K562 (cell line): ENCODE data around the gene JAKMIP2. TPM values are rescaled to one million over a fixed set of nuclear protein-coding genes. Genes with fewer than 3 reads are reported as not detected.

Source experiments
- ATAC-seq: fragments of 200-7000 bp; cut with Tn5 transposase; 3 replicates; pipeline ENCODE4 v1.9.1; 2020; ENCODE audit warnings: moderate library complexity
- BruUV-seq: library from RNA; stranded (reverse); fragments of 400-500 nt; replicated peaks from 2 replicates; lab custom pipeline; 2021; lab: Mats Ljungman, UMichigan
- CTCF ChIA-PET: fragments of 300-600 bp; formaldehyde crosslinking; extraction: SDS; loops from one replicate; lab custom pipeline; 2021; ENCODE audit warnings: low intra/inter-chr PET ratio; lab: Yijun Ruan, JAX
- POLR2A ChIA-PET: fragments of 300-600, 350-650 bp; sonication (Branson Sonifier 250); formaldehyde crosslinking; extraction: SDS; loops from one replicate; lab custom pipeline; 2021; ENCODE audit warnings: antibody characterized with exemption, inconsistent platforms; lab: Yijun Ruan, JAX
- DNase-seq, 4 experiments: peaks; one replicate each; pipeline versions ENCODE4 v3.0.0 to v3.0.0-alpha.2; 2011 to 2018; ENCODE audit warnings: low spot score in 3 of 4, mixed read lengths in 3 of 4; ENCODE audit errors: extremely low read depth in 1 of 4
- FAIRE-seq: peaks from 2 replicates; lab custom pipeline; 2011; peaks lifted over from hg19 to GRCh38; lab: Jason Lieb, UNC
- H2AFZ ChIP-seq: 2 replicates; pipeline ENCODE4 v1.6.0; 2011; ENCODE audit warnings: low read depth, low read length, control low read depth, inconsistent platforms
- H3K27ac ChIP-seq: fragments of 200-600 bp; 3 replicates; pipeline ENCODE4 v1.8.0; 2011; ENCODE audit warnings: low read depth, mild to moderate bottlenecking, control low read depth, inconsistent platforms, low read length, moderate library complexity, mixed read lengths; ENCODE audit errors: extremely low read depth
- H3K27me3 ChIP-seq, 2 experiments: fragments of 300-600 bp in 1 of 2; 2 replicates in 1 of 2; 3 replicates in 1 of 2; pipeline versions ENCODE4 v1.6.0 to v1.8.0; 2011; ENCODE audit warnings: inconsistent platforms in 2 of 2, low read length in 2 of 2, mild to moderate bottlenecking in 1 of 2, mixed read lengths in 1 of 2, moderate library complexity in 1 of 2; ENCODE audit not compliant: control insufficient read depth in 2 of 2, insufficient read depth in 2 of 2
- H3K36me3 ChIP-seq: fragments of 300-600 bp; 3 replicates; pipeline ENCODE4 v1.8.0; 2011; ENCODE audit warnings: mild to moderate bottlenecking, low read length, inconsistent platforms; ENCODE audit not compliant: control insufficient read depth, insufficient read depth
- H3K4me1 ChIP-seq, 2 experiments: fragments of 200-600 bp in 1 of 2; replicated peaks in 1 of 2; 2 replicates in 1 of 2; 3 replicates in 1 of 2; pipeline versions ENCODE4 v1.5.1 to v1.8.0; 2011; ENCODE audit warnings: inconsistent platforms in 2 of 2, low read length in 2 of 2, mild to moderate bottlenecking in 1 of 2, mixed read lengths in 1 of 2, moderate library complexity in 1 of 2; ENCODE audit not compliant: control insufficient read depth in 2 of 2, insufficient read depth in 2 of 2
- H3K4me2 ChIP-seq: 2 replicates; pipeline ENCODE4 v1.6.1; 2011; ENCODE audit warnings: low read length, control low read depth, inconsistent platforms, mixed read lengths; ENCODE audit not compliant: insufficient read depth
- H3K4me3 ChIP-seq: fragments of 200-600 bp; sonication (generic), shearing (Covaris generic); 2 replicates; pipeline ENCODE4 v1.5.1; 2016; ENCODE audit warnings: control low read depth, inconsistent platforms
- H3K79me2 ChIP-seq: fragments of 200-600 bp; 3 replicates; pipeline ENCODE4 v1.8.0; 2011; ENCODE audit warnings: low read length, inconsistent platforms; ENCODE audit not compliant: control insufficient read depth, insufficient read depth
- H3K9ac ChIP-seq, 2 experiments: 2 replicates each; pipeline versions ENCODE4 v1.6.0 to v1.6.1; 2011; ENCODE audit warnings: low read depth in 2 of 2, low read length in 2 of 2, control low read depth in 1 of 2, inconsistent platforms in 1 of 2, mild to moderate bottlenecking in 1 of 2, mixed read lengths in 1 of 2; ENCODE audit not compliant: insufficient read depth in 1 of 2
- H3K9me1 ChIP-seq: one replicate; pipeline ENCODE4 v1.6.0; 2011; ENCODE audit warnings: inconsistent platforms, mild to moderate bottlenecking, low read length, moderate library complexity; ENCODE audit not compliant: control insufficient read depth, insufficient read depth
- H3K9me3 ChIP-seq: replicated peaks from 2 replicates; pipeline ENCODE4 v1.5.1; 2011; ENCODE audit warnings: low read depth, low read length, inconsistent platforms; ENCODE audit not compliant: control insufficient read depth, insufficient read depth
- H4K20me1 ChIP-seq: replicated peaks from 2 replicates; pipeline ENCODE4 v1.6.1; 2011; ENCODE audit warnings: low read length, inconsistent platforms, mixed read lengths; ENCODE audit not compliant: control insufficient read depth, insufficient read depth
- ARNT ChIP-seq, 2 experiments: fragments of 450-650 bp; IDR thresholded peaks; 2 replicates each; pipeline ENCODE4 v1.6.1; 2016; ENCODE audit warnings: mild to moderate bottlenecking in 1 of 2
- DLX4 ChIP-seq: fragments of 250-450 bp; sonication (Bioruptor Pico); IDR thresholded peaks from 2 replicates; pipeline ENCODE4 v1.6.1; 2021; ENCODE audit warnings: mild to moderate bottlenecking
- HNRNPH1 ChIP-seq: fragments of 200-400 bp; formaldehyde crosslinking; optimal IDR thresholded peaks from 2 replicates; pipeline ENCODE3; 2017; ENCODE audit warnings: low read depth, mild to moderate bottlenecking, low read length, moderate library complexity
- HNRNPLL ChIP-seq: fragments of 200-400 bp; formaldehyde crosslinking; IDR thresholded peaks from 2 replicates; pipeline ENCODE4 v1.6.1; 2017; ENCODE audit warnings: low read length, low read depth, mild to moderate bottlenecking; ENCODE audit not compliant: poor library complexity, severe bottlenecking
- KDM5B ChIP-seq: fragments of 200-600 bp; sonication (generic); IDR thresholded peaks from 2 replicates; pipeline ENCODE4 v1.6.1; 2012; ENCODE audit warnings: low read depth, mild to moderate bottlenecking, moderate library complexity, low read length, control low read depth, inconsistent platforms; ENCODE audit not compliant: insufficient replicate concordance
- NEUROD1 ChIP-seq: fragments of 150-350 bp; IDR thresholded peaks from 2 replicates; pipeline ENCODE4 v1.6.1; 2014; ENCODE audit warnings: borderline replicate concordance, low read length, low read depth; ENCODE audit not compliant: partially characterized antibody
- NR2C1 ChIP-seq, 2 experiments: fragments of 450-650 bp; IDR thresholded peaks; 2 replicates each; pipeline ENCODE4 v1.6.1; 2017; ENCODE audit warnings: mild to moderate bottlenecking in 2 of 2, antibody characterized with exemption in 1 of 2, inconsistent platforms in 1 of 2, missing compliant biosample characterization in 1 of 2, missing genetic modification characterization in 1 of 2
- NR2F6 ChIP-seq: fragments of 450-650 bp; formaldehyde crosslinking; IDR thresholded peaks from 2 replicates; pipeline ENCODE4 v1.4.0; 2020; ENCODE audit warnings: mild to moderate bottlenecking
- PHTF2 ChIP-seq: fragments of 250-450 bp; sonication (Bioruptor Pico); IDR thresholded peaks from 2 replicates; pipeline ENCODE4 v1.5.0; 2021; ENCODE audit warnings: mild to moderate bottlenecking
- RCOR1 ChIP-seq, 2 experiments: IDR thresholded peaks; 2 replicates each; pipeline ENCODE4 v1.6.1; 2012; ENCODE audit warnings: low read depth in 2 of 2, low read length in 2 of 2, borderline replicate concordance in 1 of 2, improper control_type of control experiment in 1 of 2
- SMAD1 ChIP-seq: fragments of 150-350 bp; IDR thresholded peaks from 2 replicates; pipeline ENCODE4 v1.6.1; 2014; ENCODE audit warnings: low read length, low read depth; ENCODE audit not compliant: partially characterized antibody
- SREBF2 ChIP-seq: sonication (generic); formaldehyde crosslinking; IDR thresholded peaks from 2 replicates; pipeline ENCODE4 v1.4.0; 2020; ENCODE audit warnings: mild to moderate bottlenecking, missing genetic modification reagents
- TFAM ChIP-seq: fragments of 250-450 bp; sonication (Bioruptor Pico); conservative IDR thresholded peaks from 2 replicates; pipeline ENCODE4 v1.5.0; 2021; ENCODE audit warnings: mild to moderate bottlenecking, moderate library complexity
- TSHZ1 ChIP-seq: fragments of 250-450 bp; sonication (Bioruptor Pico); IDR thresholded peaks from 2 replicates; pipeline ENCODE4 v1.4.0; 2020; ENCODE audit warnings: mild to moderate bottlenecking, moderate library complexity
- ZFX ChIP-seq: sonication (generic); formaldehyde crosslinking; IDR thresholded peaks from 2 replicates; pipeline ENCODE4 v1.8.0; 2022; ENCODE audit warnings: mild to moderate bottlenecking, missing genetic modification reagents, moderate library complexity
- ZNF431 ChIP-seq: sonication (generic); formaldehyde crosslinking; IDR thresholded peaks from 2 replicates; pipeline ENCODE4 v1.8.0; 2022; ENCODE audit warnings: mild to moderate bottlenecking, missing genetic modification reagents
- ZNF551 ChIP-seq: fragments of 250-450 bp; sonication (Bioruptor Pico); IDR thresholded peaks from 2 replicates; pipeline ENCODE4 v1.5.0; 2021; ENCODE audit warnings: mild to moderate bottlenecking, moderate library complexity
- ZNF707 ChIP-seq: fragments of 250-450 bp; sonication (Bioruptor Pico); conservative IDR thresholded peaks from 2 replicates; pipeline ENCODE4 v1.8.0; 2022; ENCODE audit warnings: inconsistent platforms, mild to moderate bottlenecking, moderate library complexity
- WGBS: fragments of 100-300 bp; shearing (Covaris generic); methylation state at CpG from one replicate; pipeline ENCODE4 v1.1.6; 2016; ENCODE audit warnings: low coverage, mixed read lengths; ENCODE audit not compliant: insufficient coverage; ENCODE audit errors: missing lambda C conversion rate; 5-methylcytosine and 5-hydroxymethylcytosine counted together
- in situ Hi-C: fragments of 300-500 bp; cut with MboI; formaldehyde crosslinking; loops from 4 replicates; pipeline ENCODE4 v1.15.0; 2018; ENCODE audit warnings: inconsistent platforms, mixed read lengths
- intact Hi-C: fragments of 100-400 bp; cut with micrococcal nuclease; formaldehyde crosslinking; loops from 2 replicates; pipeline ENCODE4 v1.14.2; 2022
- polyA plus RNA-seq, 8 experiments: library from polyadenylated mRNA; depleted of rRNA in 4 of 8; stranded (reverse) in 5 of 8; unstranded in 3 of 8; fragments of >200 nt; fragmentation: Nextera tagmentation in 2 of 8; fragmentation: Illumina TruSeq in 1 of 8; extraction: Ambion mirVana in 2 of 8; extraction: Trizol in 1 of 8; gene quantifications; 2 replicates each; pipeline versions ENCODE4 v1.2.1 to v1.2.3, GENCODE V29; 2011 to 2014; ENCODE audit warnings: inconsistent platforms in 1 of 8, missing spikeins in 1 of 8
- total RNA-seq, 7 experiments: library from RNA; depleted of rRNA in 6 of 7; stranded (reverse); fragments of >200 nt in 6 of 7; fragmentation: Illumina TruSeq in 2 of 7; extraction: Trizol in 2 of 7; gene quantifications; 2 replicates each; pipeline versions ENCODE4 v1.2.1 to v1.2.3, GENCODE V29; 2011 to 2021; ENCODE audit warnings: low replicate concordance in 1 of 7

The JAKMIP2 gene
- total and polyA plus RNA-seq, 9 of the 15 experiments (the other 6 are each of a cell fraction or from before 2014, with no cell fraction given), result not detected

GRCh38 chr5:147831465-147831864 is 48.9 kb upstream of the JAKMIP2 start, which contains the start of gene SPINK1:
Gene SPINK1, minus strand, starts transcription at chr5:147831671. Its CDS starts 94 bp downstream, at chr5:147831577.
- intact Hi-C loops (no loop called here), in situ Hi-C loops (no loop called here)

GRCh38 chr5:147830035-147830434 is 47.5 kb upstream of the JAKMIP2 start:
- no peak overlapping the region for H2AFZ ChIP-seq
- no peaks in the 10 kb centered on the region for H3K27me3 ChIP-seq
- no peak overlapping the region for H3K27ac ChIP-seq
- no peak overlapping the region for H3K4me2 ChIP-seq
- ATAC-seq (no peak), DNase-seq (no peak), FAIRE-seq (no peak)
- no peaks in the 10 kb centered on the region for H3K36me3 ChIP-seq
- H3K9me1 ChIP-seq, result no peaks in the 10 kb centered on the region
- POLR2A ChIA-PET, result interaction anchor here (0.6 kb wide), 1 partner anchor 19 kb away, joined by 3 read pairs; no protein-coding TSS in a partner anchor
- no peaks in the 10 kb centered on the region for H3K4me1 ChIP-seq
- no peaks in the 10 kb centered on the region for H3K9me3 ChIP-seq
- in situ Hi-C loops (no loop called here), intact Hi-C loops (no loop called here)
- H3K79me2 ChIP-seq, result no peaks in the 10 kb centered on the region
- CTCF ChIA-PET, result no interaction called here
- no peak overlapping the region for H3K4me3 ChIP-seq
- H3K9ac ChIP-seq, result no peak overlapping the region
- H4K20me1 ChIP-seq, result no peaks in the 10 kb centered on the region
- no TSS peak for BruUV-seq
- TF ChIP-seq KDM5B (no peak), NEUROD1 (no peak), ZNF431 (no peak), TSHZ1 (CRISPR knock-in tag) (no peak), NR2F6 (CRISPR knock-in tag) (no peak), RCOR1 (IDR thresholded peaks at IDR 0.05; ENCODE audit: borderline replicate concordance in 1 of 2, low read depth in 2 of 2, low read length in 2 of 2) (no peak), HNRNPH1 (no peak), TFAM (no peak)

More at GRCh38 chr5:147831465-147831864, 48.9 kb upstream of the JAKMIP2 start, which contains the start of gene SPINK1:
- no peak within 1 kb of the TSS for H3K4me3 ChIP-seq
- no peak within 1 kb of the TSS for H3K27ac ChIP-seq
- ChIA-PET POLR2A (interaction anchor here (0.7 kb wide), 1 partner anchor 171 kb away, joined by 3 read pairs; no protein-coding TSS in a partner anchor), CTCF (no interaction called here)
- 0% methylated on average over 3 of the region's 3 CpGs for WGBS
- TF ChIP-seq DLX4 (CRISPR knock-in tag), result no peak
- no peak for TF ChIP-seq HNRNPLL
- TF ChIP-seq ZFX (CRISPR knock-in tag), result no peak
- no peak for TF ChIP-seq NR2C1 (IDR thresholded peaks at IDR 0.05)
- no peak for TF ChIP-seq NR2C1 (tag; IDR thresholded peaks at IDR 0.05)
- TF ChIP-seq ZNF551 (CRISPR knock-in tag), result no peak
- TF ChIP-seq SMAD1, result no peak
- TF ChIP-seq PHTF2 (CRISPR knock-in tag), result no peak
- TF ChIP-seq SREBF2 (CRISPR knock-in tag), result no peak
- no peak for TF ChIP-seq ZNF707 (CRISPR knock-in tag)
- no peak for TF ChIP-seq ARNT (IDR thresholded peaks at IDR 0.05)
- H3K36me3 ChIP-seq, result no peaks in the 10 kb centered on the region
- H3K79me2 ChIP-seq, result no peaks in the 10 kb centered on the region
- no peak within 1 kb of the TSS for H3K4me2 ChIP-seq
- ATAC-seq (no peak), FAIRE-seq (no peak), DNase-seq (no peak)
- H3K9ac ChIP-seq, result no peak within 1 kb of the TSS
- H3K9me1 ChIP-seq, result no peaks in the 10 kb centered on the region
- H2AFZ ChIP-seq, result no peak within 1 kb of the TSS
- no peaks in the 10 kb centered on the region for H3K9me3 ChIP-seq
- H4K20me1 ChIP-seq, result no peaks in the 10 kb centered on the region
- BruUV-seq, result no TSS peak
- H3K4me1 ChIP-seq, result no peaks in the 10 kb centered on the region
- no peaks in the 10 kb centered on the region for H3K27me3 ChIP-seq
